HG03060 (cell line): Measurements from ENCODE around the gene VDAC2.
A peak's percentile ranks its signal among the peaks of the same experiment; 100 is the strongest.
"Not testable (repeated sequence)": the region's sequence is repeated elsewhere in the genome, so short reads cannot be mapped to it uniquely, and the experiment has no call there.

Source experiments
- ATAC-seq: cut with Tn5 transposase; IDR thresholded peaks from one replicate; pipeline ENCODE4 v1.9.1; 2021; ENCODE audit warnings: low read depth, moderate number of reproducible peaks; ENCODE audit not compliant: unreplicated experiment

The VDAC2 gene

DNA sequence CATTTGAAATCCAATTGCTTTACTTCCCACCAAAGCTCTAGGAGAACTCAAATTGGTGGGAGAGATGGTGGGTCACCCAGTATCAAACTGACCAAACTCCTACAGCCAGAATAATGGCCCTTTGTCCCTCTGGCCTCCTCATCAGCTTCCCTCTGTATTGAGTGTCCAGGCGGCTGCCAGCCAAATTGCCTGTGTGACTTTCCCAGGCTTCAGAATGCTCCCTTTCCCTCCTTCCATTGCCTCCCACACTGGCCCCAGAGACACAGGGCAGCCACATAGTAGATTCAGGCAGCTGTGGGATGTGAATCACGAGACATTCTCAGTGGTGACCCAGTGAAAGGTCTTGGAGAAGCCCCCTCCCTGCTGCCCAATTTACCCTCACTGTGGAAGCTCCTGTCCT, 12.7 kb upstream of the VDAC2 start:
- ATAC-seq = no peak

DNA sequence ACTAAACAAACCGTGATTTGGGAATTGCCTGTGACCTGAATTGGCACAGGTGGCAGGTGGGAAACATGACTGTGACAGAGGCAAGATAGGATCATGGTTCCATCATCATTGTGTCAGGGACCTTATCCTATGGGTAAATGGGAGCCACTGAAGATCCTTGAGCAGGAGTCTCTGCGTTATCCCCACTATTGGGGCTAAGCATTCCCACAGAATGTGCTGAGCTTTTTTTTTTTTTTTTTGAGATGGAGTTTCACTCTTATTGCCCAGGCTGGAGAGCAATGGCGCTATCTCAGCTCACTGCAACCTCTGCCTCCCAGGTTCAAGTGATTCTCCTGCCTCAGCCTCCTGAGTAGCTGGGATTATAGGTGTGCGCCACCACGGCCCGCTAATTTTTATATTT, 10.6 kb upstream of the VDAC2 start:
- ATAC-seq = not testable (repeated sequence)

DNA sequence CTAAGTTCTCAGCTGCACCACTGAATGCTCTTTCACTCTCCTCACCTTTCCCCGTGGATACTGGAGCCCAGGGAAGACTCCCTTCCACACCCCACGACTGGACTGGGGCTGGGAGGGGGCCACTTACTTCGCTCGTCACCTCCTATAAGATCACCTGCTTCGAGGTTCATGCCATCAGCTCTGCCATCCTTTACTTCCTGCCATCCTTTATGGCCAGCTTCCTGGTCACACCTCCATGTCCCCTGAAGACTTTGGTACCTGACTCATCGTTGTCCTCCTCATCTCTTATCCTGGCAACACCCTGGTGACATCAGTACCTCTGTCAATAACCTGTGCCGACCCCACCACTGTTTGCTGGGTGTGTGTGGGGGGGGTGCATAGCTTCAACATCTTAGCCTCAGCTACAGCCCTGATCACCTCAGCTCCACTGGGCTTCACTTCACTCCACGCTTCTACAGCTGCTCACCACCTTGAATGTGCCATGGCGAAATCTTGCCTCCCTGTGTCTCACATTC, 8.7 kb upstream of the VDAC2 start:
- no peak for ATAC-seq

DNA sequence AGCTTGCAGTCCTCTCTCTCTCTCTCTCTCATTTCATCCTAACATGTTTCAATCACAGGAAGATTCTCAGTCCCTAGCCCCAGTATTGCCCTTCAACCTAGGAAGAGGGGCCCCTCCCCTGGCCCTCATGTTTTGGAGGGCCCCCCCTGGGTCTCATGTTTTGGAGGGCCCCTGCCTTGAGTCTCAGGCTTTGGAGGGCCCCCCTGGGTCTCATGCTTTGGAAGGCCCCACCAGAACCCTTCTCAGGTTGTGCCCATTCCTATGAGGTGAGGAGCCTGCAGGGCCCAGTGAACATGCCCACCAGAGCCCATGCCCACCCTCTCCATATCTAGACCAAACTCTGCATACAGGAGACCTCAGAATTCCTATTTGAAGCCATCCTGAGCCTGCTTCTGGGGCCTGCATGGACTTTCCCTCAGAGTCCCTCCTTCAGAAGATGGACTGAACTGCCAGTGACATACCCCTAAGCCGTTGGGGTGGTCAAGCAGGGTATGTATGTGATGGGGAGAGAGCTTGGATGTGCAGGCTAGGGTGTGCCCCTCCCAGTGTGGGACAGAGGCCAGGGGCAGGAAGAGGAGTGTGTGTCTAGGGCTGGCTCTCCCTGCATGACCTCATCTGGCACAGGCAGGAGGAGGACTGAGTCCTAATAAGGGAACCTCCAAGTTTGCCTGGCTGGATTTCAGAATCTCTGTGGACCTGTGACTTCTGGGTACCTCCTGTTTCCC, 8.1 kb upstream of the VDAC2 start:
- ATAC-seq = no peak

DNA sequence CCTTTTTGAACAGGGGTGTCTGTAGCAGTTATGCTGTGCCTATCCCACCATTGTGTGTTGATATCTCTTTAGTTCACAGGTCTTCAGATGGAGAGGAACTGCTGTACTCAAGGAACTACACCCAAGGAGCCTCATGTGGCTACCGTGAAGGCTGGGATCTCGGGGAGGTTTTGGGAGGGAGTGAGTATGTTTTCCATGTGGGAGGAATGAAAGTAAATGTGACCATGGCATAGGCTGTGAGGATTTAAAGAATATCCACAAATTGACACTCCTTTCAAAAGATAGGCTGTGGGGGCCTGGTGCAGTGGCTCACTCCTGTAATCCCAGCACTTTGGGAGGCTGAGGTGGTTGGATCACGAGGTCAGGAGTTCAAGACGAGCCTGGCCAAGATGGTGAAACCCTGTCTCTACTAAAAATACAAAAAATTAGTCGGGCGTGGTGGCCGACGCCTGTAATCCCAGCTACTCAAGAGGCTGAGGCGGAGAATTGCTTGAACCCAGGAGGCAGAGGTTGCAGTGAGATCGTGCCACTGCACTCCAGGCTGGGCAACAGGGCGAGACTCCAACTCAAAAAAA, 7.5 kb upstream of the VDAC2 start:
- not testable (repeated sequence) for ATAC-seq

DNA sequence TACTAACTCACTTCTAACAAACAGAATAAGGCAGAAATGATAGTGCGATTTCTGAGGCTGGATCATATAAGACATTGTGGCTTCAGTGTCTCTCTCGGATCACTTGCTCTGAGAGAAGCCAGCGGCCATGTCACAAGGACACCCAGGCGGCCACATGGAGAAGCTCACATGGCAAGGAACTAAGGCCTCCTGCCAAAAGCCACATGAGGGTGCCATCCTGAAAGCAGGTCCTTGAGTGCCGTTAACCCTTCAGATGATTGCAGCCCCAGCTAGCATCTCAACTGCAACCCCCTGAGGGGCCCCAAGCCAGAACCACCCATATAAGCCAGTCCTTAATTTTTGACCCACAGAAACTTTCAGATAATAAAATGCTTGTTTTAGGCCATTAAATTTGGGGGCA, 6.9 kb upstream of the VDAC2 start:
- no peak for ATAC-seq

DNA sequence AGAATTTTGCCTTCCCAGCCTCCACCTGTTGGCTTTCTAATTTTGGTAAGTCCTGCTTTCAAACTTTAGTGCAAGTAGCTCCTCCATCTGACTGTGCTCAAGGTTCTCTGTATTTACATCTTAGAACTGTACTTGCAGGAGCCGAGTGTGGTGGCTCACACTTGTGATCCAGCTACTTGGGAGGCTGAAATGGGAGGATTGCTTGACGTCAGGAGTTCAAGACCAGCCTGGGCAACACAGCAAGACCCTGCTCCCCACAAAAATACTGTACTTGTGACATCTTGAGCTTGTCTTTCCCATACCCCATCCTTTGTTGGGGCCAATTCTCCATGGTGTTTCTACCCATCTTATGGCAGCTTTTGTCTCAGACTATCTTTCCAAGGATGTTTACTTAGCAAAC, 4.7 kb upstream of the VDAC2 start:
- no peak for ATAC-seq

DNA sequence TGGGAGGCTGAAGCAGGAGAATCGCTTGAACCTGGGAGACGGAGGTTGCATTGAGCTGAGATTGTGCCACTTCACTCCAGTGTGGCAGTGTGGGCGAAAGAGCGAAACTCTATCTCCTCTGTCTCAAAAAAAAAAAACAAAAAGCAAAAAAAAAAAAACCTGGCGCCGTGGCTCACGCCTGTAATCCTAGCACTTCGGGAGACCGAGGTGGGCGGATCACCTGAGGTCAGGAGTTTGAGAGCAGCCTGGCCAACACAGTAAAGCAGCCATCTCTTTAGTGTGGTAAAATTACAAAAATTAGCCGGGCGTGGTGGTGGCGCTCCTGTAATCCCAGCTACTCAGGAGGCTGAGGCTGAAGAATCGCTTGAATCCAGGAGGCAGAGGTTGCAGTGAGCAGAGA, 4.0 kb upstream of the VDAC2 start:
- not testable (repeated sequence) for ATAC-seq

DNA sequence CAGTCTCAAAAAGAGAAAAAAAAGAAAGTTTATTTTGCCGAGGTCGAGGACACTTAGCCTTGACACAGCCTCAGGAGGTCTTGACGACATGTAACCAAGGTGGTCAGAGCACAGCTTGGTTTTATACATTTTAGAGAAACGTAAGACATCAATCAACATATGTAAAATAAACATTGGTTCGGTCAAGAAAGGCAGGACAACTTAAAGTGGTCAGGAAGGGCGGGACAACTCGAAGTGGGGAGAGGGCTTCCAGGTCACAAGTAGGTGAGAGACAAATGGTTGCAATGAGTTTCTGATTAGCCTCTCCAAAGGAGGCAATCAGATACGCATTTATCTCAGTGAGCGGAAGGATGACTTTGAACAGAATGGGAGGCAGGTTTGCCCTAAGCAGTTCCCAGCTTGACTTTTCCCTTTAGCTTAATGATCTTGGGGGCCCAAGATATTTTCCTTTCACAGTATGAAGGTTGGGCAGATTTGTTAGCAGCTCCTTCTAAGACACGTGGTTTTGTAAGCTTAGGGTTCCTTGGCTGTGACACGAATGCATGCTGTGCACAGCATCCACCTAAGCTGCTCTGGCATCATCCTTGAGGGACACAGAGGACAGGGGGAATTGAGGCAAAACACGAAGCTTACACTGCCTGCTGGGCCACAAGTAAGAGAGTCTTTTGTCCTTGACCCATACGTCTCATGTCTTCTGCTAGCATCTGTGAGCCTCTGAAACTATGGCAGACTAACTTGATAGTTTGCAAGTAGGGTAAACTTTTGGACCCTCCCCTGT, 3.3 kb upstream of the VDAC2 start:
- no peak for ATAC-seq

DNA sequence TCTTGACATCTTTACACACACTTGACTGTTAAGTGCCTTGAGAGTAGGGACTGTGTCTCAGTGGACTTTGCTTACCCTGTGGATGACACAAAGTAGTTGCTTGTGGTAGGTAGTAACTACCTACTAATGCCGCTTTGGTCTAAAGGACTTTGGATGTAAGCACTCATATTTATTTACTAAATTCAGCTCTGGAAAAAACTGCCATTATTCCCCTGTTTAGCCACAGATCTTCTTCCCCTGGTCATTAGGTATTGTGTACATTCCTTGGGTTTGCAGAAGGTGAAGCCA, 2.8 kb upstream of the VDAC2 start:
- ATAC-seq = no peak

DNA sequence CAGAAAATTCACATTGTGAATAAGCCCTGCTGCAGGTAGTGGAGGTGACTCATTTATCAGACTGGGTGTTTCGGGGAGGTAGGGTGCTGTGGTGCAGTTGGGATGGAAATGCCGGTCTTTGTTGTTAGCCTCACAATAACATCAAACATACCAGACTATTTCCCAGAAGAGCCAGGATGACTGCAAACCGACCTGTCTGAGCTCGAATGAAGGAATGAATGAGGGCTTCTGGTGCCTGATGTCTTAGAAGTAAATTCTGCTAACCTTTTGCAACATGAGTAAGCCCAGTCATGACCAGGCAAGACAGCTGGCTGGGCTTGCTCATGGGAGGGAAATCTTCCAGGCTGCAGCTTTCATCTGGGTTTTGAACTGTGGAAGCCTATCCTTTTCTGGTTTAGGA, 2.4 kb upstream of the VDAC2 start:
- no peak for ATAC-seq

DNA sequence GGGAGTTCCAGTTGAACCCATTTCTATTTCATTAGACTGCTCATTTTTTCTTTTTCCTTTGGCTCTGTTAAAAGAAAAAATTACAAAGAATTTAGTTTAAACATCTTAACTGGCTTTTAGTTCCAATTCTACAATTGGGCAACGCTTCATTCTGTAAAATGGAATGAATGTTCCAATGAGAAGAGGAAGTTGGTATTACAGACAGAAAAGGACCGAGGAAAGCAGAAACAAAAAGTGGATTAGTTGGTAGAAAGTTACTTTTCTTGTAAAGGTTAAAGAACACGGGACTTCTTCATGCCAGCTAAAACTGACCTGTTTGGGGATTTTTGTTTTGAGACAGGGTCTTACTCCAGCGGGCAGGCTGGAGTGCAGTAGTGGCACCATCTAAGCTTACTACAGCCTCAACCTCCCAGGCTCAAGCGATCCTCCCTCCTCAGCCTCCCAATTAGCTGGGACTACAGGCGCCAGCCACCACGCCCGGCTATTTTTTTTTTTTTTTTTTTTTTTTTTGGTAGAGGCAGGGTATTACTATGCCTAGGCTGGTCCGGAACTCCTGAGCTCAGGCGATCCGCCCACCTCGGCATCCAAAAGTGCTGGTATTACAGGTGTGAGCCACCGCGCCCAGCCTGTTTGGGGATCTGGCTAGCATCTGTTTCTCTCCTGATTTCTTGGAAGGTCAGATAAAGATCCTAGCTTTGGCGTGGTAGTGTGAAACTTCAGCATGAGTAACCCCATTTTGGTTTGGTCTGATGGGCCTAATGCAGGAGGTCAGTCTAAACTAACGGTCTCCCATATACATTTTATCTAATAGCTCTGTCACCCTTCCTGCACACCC, 1.3 kb upstream of the VDAC2 start:
- no peak for ATAC-seq

DNA sequence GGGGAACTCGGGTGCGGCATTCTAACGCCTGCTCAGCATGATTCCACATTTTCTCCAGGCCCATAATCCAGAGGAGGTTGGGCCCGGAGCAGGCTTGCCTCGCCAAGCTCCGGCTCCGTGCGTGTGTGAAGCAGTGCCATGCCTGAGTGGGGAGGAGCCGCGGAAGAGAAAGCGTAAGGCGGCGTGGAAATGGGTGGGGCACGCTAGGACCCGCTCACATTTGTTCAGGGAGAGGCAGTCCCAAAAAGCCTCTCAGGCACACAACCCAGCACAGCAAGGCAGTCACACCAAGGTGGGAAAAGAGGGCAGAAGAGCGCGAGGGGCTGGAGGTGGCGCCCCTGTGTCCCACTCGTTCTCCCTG, 695 bp upstream of the VDAC2 start:
- peak; percentile 30 for ATAC-seq

DNA sequence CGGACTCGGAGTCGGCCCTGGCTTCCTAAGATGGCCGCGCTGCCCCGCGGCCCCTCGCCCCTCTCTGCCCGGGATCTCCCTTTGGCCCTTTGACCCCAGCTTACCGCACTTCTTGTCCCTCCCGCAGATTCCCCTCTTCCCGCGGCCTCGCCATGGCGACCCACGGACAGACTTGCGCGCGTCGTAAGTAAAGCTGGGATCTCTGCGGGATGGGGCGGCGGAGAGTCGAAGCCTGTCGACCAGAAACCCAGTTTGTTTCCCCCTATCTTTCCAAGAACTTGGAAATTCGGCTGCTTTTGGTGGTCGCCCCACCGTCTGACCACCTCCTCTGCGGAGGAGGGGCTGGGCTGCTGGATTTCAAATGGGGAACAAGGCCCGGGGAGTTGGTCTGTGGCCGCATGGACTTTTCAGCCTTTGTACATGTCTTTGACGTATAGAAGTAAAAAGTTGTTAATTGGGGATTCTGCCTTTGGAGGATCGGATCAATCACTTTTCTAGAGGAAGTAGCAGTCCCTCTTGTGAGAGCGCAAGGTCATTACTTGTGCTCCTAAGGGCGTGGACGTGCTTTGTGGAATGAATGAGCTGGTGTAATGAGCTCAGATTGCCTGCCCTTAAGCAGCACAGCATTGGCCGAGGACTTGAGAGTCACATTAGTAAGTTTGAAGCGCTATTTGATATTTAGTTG, 553 bp downstream of the VDAC2 start:
- no peak for ATAC-seq

DNA sequence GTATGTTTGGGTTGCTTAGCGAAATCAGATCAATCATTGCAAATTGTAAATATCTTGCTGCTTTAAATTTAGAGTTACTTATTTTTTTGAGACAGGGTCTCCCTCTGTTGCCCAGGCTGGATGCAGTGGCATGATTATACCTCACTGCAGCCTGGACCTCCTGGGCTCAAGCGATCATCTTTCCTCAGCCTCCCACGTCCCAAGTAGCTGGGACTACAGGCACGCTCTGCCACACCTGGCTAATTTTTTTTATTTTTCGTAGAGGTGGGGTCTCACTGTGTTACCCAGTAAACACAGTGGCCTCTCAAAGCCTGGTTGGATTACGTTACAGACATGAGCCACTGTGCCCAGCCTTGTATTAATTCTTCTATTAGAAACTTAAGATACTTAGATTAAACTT, 1.7 kb downstream of the VDAC2 start:
- no peak for ATAC-seq

DNA sequence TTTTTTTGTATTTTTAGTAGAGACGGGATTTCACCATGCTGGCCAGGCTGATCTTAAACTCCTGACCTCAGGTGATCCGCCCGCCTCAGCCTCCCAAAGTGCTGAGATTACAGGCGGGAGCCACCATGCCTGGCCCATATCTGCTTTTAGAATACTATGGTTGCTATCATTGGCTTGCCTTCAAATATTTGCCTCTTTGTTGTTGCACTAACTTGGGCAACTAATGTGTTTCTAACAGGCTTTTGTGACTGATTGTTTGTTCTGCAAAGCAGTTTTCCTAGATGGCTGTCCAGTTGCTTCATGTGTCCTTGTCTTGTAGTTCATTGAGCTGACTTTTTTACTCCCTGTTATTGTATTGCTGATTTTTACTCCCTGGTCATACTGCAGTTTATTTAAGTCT, 9.7 kb downstream of the VDAC2 start:
- ATAC-seq = no peak

DNA sequence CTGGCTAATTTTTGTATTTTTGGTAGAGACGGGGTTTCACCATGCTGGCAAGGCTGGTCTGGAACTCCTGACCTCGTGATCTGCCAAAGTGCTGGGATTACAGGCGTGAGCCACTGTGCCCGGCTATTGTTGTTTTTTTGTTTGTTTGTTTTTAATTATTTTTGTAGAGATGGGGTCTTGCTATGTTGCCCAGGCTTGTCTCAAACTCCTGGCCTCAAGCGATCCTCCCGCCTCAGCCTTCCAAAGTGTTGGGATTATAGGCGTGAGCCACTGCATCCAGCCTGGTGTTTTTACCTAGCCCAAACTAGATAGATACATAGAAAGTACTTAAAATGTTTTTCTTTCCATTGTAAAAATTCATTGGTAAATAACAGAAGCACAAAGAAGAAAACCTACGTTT, 10.9 kb downstream of the VDAC2 start:
- ATAC-seq = not testable (repeated sequence)

DNA sequence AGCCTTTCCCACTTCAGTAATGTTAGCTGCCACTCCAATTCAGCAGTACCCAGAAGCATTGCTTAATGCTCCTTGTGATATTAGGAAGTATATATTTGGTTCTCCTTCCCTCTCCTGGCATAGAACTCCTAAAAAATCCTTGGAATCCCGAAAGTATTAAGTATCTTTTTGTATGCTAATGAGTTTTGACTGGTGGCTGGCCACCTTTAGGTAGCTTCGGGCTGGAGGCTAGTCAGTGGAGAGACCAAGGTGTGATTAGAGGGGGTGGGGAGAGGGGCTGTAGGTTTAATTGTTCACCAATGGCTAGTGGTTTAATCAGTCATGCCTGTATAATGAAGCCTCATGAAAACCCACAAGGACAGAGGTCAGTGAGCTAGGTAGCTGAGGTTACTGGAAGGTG, 12.9 kb downstream of the VDAC2 start:
- no peak for ATAC-seq

DNA sequence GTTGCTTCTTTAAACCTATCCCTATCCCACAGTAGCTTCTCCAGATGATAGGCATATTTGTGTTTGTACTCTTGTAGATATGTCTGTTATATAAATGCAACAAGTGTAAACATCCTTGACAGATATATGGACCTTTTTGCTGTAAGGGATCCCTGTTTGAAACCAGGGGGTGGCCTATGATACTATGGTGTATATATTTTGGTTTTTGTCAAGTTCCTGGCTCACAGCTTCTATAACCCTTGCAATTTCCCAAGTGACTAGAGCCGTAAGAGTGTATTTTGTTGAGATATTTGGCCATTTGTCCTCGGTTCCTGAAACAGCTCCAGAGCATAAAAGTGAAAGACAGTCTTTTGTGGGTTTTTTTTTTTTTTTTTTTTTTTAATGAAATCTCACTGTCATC, 15.5 kb downstream of the VDAC2 start:
- ATAC-seq = no peak

DNA sequence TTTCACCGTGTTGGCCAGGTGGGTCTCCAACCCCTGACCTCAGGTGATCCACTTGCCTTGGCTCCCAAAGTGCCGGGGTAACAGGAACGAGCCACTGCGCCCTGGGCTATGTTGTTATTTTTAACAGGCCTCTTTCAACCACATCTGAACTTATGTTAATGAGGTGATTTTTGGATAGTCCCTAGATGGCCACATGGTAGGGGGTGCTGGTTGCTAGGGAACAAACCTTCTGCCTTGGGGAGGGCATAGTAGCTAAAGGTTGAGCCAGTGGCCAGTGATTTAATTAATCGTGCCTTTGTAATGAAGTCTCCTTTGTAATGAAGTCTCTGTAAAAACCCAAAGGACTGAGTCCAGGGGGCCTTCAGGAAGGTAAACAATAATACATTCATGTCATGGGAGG, 16.1 kb downstream of the VDAC2 start:
- no peak for ATAC-seq

DNA sequence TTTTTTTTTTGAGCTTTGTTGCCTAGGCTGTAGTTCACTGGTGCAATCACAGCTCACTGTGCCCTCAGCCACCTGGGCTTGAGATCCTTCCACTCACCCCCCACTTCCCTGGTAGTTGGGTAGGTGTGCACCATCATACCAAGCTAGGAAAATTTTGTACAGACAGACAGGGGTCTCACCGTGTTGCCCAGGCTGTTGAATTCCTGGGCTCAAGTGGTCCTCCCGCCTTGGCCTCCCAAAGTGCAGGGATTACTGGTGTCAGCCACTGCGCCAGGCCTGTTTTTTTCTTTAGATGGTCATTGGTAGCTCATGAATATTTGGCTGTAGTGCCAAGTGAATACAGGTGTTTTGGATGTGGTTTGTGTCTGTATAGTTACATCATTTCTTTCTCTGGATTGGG, 17.7 kb downstream of the VDAC2 start:
- ATAC-seq = no peak
